HUDEP-2 (cell line): ENCODE data around the gene PER1.

ENCODE experiments used
- DNase-seq, 76 experiments: peaks; one replicate each; lab custom pipeline; 2025; ENCODE audit not compliant: unreplicated experiment in 76 of 76; lab: John Stamatoyannopoulos, UW

The PER1 gene

GRCh38 chr17:8105957-8106398 lies 46.2 kb downstream of the PER1 start:
- no peak for DNase-seq

- no peak for DNase-seq
Observed at GRCh38 chr17:8104911-8105310, 47.3 kb downstream of the PER1 start.

GRCh38 chr17:8103549-8103948 lies 48.7 kb downstream of the PER1 start:
- no peak for DNase-seq

GRCh38 chr17:8101721-8102120 lies 50.5 kb downstream of the PER1 start:
- DNase-seq = no peak

- no peak for DNase-seq
Observed at GRCh38 chr17:8100763-8101162, 51.4 kb downstream of the PER1 start.

- DNase-seq = no peak
Observed at GRCh38 chr17:8100111-8100510, 52.1 kb downstream of the PER1 start.

DNA sequence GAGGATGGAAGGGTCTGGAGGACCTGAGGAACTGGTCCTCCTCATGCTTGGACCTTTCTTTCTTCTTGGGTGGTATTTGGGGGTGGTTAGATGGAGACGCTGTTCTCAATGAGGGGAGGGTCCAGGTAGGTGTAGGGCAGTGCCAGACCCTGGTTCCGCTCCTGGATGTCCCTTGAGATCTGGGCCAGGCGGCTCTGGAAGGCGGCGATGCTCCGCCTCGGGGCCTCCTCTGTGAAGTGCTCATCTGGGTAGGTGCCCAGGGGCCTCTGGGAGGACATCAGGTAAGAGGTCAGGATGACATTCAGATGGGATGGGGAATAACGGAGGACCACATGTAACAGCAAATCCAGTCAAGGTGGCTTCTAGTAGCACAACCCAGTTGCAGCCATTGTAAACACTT lies 55.7 kb downstream of the PER1 start:
- no peak for DNase-seq

DNA sequence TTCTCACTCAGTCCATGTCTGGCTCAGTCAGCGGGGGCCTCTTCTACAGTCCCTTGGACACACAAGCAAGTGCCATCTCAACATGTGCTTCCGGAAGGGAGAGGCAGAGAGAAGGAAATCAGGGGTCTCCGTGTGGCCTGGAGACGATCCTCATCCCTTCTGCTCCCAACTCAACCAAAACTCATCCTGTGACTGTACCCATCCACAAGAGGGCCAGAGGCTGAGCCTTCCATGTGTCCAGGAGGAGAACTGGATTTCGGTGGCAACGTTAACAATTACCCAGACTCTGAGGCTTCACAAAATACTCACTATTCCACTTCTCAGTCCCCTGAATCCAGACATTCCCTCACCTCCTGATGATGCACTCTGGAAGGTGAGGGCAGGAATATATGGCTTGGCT lies 56.8 kb downstream of the PER1 start:
- DNase-seq = no peak

GRCh38 chr17:8091033-8091687 lies 61.0 kb downstream of the PER1 start:
- DNase-seq = no peak
